DOHH2 (cell line): ENCODE data around the gene DMD.

Experiments
- H3F3A ChIP-seq: fragments of 200-600 bp; sonication (generic), shearing (Covaris generic); 2 replicates; pipeline ENCODE4 v1.6.0; 2016; ENCODE audit warnings: antibody characterized with exemption, mild to moderate bottlenecking; ENCODE audit not compliant: control insufficient read depth, insufficient read depth
- H3K27ac ChIP-seq: fragments of 200-600 bp; sonication (generic); 2 replicates; pipeline ENCODE4 v1.5.1; 2014; ENCODE audit warnings: low read depth, mild to moderate bottlenecking, low read length, moderate library complexity
- H3K27me3 ChIP-seq: fragments of 200-600 bp; sonication (generic); 2 replicates; pipeline ENCODE4 v1.6.1; 2014; ENCODE audit warnings: mild to moderate bottlenecking, low read length, mixed read lengths; ENCODE audit not compliant: control insufficient read depth
- H3K36me3 ChIP-seq: fragments of 200-600 bp; sonication (generic); 2 replicates; pipeline ENCODE4 v1.6.1; 2014; ENCODE audit warnings: mild to moderate bottlenecking, low read length, moderate library complexity, mixed read lengths; ENCODE audit not compliant: control insufficient read depth
- H3K4me1 ChIP-seq: fragments of 200-600 bp; sonication (generic); 2 replicates; pipeline ENCODE4 v1.6.1; 2014; ENCODE audit warnings: mild to moderate bottlenecking, low read length, mixed read lengths; ENCODE audit not compliant: control insufficient read depth
- H3K4me2 ChIP-seq: fragments of 200-600 bp; sonication (generic); 2 replicates; pipeline ENCODE4 v1.6.0; 2014; ENCODE audit warnings: mild to moderate bottlenecking, low read length, moderate library complexity
- H3K4me3 ChIP-seq: fragments of 200-600 bp; sonication (generic); 2 replicates; pipeline ENCODE4 v1.5.1; 2014; ENCODE audit warnings: mild to moderate bottlenecking, low read length, mixed read lengths
- H3K79me2 ChIP-seq: fragments of 200-600 bp; sonication (generic); 2 replicates; pipeline ENCODE4 v1.6.1; 2014; ENCODE audit warnings: mild to moderate bottlenecking, low read length, mixed read lengths; ENCODE audit not compliant: control insufficient read depth
- H3K9me2 ChIP-seq: fragments of 200-600 bp; sonication (generic); replicated peaks from 2 replicates; pipeline ENCODE4 v1.6.1; 2014; ENCODE audit warnings: mild to moderate bottlenecking, low read length, mixed read lengths; ENCODE audit not compliant: control insufficient read depth
- H3K9me3 ChIP-seq: fragments of 200-600 bp; sonication (generic); 2 replicates; pipeline ENCODE4 v1.6.1; 2014; ENCODE audit warnings: antibody characterized with exemption, low read length, mixed read lengths; ENCODE audit not compliant: control insufficient read depth, insufficient read depth
- H4K20me1 ChIP-seq: fragments of 200-600 bp; sonication (generic); 2 replicates; pipeline ENCODE4 v1.6.0; 2014; ENCODE audit warnings: low read depth, mild to moderate bottlenecking, antibody characterized with exemption, low read length, moderate library complexity; ENCODE audit not compliant: control insufficient read depth, insufficient read depth
- EZH2phosphoT487 ChIP-seq: fragments of 200-600 bp; sonication (generic); IDR thresholded peaks from 2 replicates; pipeline ENCODE4 v1.6.1; 2017; ENCODE audit warnings: borderline replicate concordance, mild to moderate bottlenecking, antibody characterized with exemption, low read length, moderate library complexity, mixed read lengths
- TF ChIP-seq, protein P1 (sequence below): fragments of 200-600 bp; sonication (generic); IDR thresholded peaks from one replicate; pipeline ENCODE4 v1.5.1; 2014; ENCODE audit warnings: antibody characterized with exemption, mild to moderate bottlenecking, low read depth, low read length; ENCODE audit not compliant: poor library complexity, severe bottlenecking

Gene DMD

DNA sequence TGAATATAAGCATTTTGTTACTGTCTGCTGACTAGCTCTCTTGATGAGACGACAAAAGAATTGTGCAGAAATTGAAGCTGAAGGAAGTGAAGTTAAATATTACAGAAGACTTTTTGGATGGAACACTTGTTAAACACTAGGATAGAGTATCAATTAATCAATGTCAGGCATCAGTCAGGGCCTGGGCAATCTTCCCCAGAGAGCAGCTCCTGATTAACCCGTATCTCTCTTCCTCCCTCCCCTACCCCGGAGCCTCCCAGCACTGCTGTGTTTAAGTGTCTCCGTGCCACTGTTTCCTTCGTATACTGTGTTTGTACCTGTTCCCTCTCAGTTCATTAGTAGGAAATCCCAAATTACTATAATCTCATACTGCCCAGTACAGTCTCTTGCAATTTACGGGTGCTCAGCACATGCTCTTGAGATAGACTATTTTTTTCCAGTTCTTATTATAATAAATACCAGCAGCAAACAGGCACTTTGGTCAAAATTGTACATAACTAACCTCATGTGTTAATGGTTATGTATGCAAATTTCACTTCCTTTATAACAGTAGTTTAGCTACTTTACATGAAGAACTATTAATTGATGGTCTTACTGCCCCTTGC, 1373.8 kb downstream of the DMD start:
- no peak for TF ChIP-seq EZH2phosphoT487
- TF ChIP-seq, protein P1, sequence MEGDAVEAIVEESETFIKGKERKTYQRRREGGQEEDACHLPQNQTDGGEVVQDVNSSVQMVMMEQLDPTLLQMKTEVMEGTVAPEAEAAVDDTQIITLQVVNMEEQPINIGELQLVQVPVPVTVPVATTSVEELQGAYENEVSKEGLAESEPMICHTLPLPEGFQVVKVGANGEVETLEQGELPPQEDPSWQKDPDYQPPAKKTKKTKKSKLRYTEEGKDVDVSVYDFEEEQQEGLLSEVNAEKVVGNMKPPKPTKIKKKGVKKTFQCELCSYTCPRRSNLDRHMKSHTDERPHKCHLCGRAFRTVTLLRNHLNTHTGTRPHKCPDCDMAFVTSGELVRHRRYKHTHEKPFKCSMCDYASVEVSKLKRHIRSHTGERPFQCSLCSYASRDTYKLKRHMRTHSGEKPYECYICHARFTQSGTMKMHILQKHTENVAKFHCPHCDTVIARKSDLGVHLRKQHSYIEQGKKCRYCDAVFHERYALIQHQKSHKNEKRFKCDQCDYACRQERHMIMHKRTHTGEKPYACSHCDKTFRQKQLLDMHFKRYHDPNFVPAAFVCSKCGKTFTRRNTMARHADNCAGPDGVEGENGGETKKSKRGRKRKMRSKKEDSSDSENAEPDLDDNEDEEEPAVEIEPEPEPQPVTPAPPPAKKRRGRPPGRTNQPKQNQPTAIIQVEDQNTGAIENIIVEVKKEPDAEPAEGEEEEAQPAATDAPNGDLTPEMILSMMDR, result no peak
- H3F3A ChIP-seq, result no peaks in the 10 kb centered on the region

DNA sequence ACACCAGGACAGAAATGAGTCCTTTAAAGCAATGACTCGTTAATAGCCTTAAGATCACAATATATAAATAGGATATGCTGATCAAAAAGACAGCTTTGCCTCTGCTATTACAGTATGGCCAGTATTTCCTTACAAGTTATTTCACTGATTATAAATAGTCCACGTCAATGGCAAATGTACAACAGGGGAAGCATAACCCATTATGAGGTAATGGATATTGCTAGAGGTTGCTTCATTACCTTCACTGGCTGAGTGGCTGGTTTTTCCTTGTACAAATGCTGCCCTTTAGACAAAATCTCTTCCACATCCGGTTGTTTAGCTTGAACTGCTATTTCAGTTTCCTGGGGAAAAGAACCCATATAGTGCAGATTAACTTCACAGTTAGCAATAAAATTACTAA, 1374.9 kb downstream of the DMD start:
- TF ChIP-seq, protein P1, result no peak
- TF ChIP-seq EZH2phosphoT487, result no peak
- H3K4me3 ChIP-seq, result no peak overlapping the region
- no peaks in the 10 kb centered on the region for H4K20me1 ChIP-seq
- H3K4me2 ChIP-seq, result no peak overlapping the region
- H3K4me1 ChIP-seq, result no peaks in the 10 kb centered on the region
- H3K79me2 ChIP-seq, result no peaks in the 10 kb centered on the region
- no peaks in the 10 kb centered on the region for H3K9me2 ChIP-seq
- H3K27ac ChIP-seq, result no peak overlapping the region
- no peaks in the 10 kb centered on the region for H3K27me3 ChIP-seq
- H3K9me3 ChIP-seq, result no peaks in the 10 kb centered on the region
- H3F3A ChIP-seq, result no peaks in the 10 kb centered on the region
- H3K36me3 ChIP-seq, result no peaks in the 10 kb centered on the region

More for the DNA sequence above, 1373.8 kb downstream of the DMD start:
- Histone ChIP-seq H3K4me3 (no peak overlapping the region), H3K9me2 (no peaks in the 10 kb centered on the region), H3K4me1 (no peaks in the 10 kb centered on the region), H3K27ac (no peak overlapping the region), H3K9me3 (no peaks in the 10 kb centered on the region), H3K79me2 (no peaks in the 10 kb centered on the region), H3K27me3 (no peaks in the 10 kb centered on the region), H4K20me1 (no peaks in the 10 kb centered on the region), H3K36me3 (no peaks in the 10 kb centered on the region), H3K4me2 (no peak overlapping the region)

DNA sequence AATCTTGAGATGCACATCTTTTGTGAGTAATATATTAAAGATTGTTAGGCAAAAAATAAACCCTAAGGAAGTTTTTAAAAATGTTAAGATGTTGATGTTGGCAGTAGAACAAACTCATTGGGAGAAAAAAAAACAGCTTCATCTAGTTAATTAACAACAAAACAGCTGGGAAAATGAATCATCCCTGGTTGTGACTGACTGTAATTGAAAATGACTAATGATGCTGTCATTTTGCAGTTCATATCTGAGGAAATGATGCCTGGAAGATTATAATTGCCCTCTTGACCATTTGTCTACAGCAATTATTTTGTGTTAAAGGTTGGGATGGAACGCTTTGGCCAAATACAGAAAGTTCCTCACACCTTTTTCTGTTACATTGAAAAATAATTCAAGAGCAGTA, 1379.1 kb downstream of the DMD start:
- Histone ChIP-seq H3F3A (no peaks in the 10 kb centered on the region), H3K27me3 (no peaks in the 10 kb centered on the region), H3K4me3 (no peak overlapping the region), H3K4me1 (no peaks in the 10 kb centered on the region), H3K79me2 (no peaks in the 10 kb centered on the region), H3K4me2 (no peak overlapping the region), H3K27ac (no peak overlapping the region), H3K9me2 (no peaks in the 10 kb centered on the region), H3K9me3 (no peaks in the 10 kb centered on the region), H3K36me3 (no peaks in the 10 kb centered on the region), H4K20me1 (no peaks in the 10 kb centered on the region)
- no peak for TF ChIP-seq EZH2phosphoT487
- TF ChIP-seq, protein P1, result no peak
